ENCODE measurements around the gene DHRS9.

DNA sequence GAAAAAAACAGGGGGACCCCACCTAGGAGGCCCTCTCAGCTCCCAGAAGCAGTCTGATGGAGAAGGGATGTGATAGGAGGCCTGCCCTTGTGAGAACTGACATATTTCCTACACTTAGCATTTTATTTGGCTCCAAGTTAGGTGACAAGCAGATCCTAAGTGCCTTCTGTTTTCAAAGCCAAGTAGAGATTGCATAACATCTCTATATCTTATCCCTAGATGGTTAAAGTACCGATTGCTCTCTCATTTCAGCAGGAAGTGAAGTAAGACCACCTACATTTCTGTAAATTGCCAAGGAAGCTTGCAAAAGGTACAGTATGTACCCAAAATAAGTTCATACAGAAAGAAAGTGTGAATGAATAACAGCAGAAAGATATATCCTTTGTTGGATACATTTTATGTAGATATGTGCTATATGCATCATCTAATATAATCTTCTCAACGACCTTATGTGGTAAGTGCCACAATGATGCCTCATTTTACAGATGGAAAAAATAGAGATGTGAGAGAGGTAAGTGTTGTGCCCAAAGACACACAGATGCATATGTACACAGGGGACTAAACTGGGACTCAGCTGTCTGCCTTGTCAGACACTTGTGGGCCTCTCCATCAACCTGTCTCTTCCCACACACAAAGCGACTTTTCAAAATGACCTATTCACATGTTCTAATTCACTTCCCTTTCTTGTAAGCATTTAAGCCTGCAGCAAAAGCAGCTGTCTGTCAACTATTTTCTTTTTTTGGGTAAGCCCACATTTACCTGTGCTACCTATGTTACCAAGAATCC, 38.9 kb downstream of the DHRS9 start:
- TF ChIP-seq, protein P1, sequence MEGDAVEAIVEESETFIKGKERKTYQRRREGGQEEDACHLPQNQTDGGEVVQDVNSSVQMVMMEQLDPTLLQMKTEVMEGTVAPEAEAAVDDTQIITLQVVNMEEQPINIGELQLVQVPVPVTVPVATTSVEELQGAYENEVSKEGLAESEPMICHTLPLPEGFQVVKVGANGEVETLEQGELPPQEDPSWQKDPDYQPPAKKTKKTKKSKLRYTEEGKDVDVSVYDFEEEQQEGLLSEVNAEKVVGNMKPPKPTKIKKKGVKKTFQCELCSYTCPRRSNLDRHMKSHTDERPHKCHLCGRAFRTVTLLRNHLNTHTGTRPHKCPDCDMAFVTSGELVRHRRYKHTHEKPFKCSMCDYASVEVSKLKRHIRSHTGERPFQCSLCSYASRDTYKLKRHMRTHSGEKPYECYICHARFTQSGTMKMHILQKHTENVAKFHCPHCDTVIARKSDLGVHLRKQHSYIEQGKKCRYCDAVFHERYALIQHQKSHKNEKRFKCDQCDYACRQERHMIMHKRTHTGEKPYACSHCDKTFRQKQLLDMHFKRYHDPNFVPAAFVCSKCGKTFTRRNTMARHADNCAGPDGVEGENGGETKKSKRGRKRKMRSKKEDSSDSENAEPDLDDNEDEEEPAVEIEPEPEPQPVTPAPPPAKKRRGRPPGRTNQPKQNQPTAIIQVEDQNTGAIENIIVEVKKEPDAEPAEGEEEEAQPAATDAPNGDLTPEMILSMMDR (IDR thresholded peaks at IDR 0.05): no peak
- no peak for TF ChIP-seq POLR2A (IDR thresholded peaks at IDR 0.05)

All from esophagus squamous epithelium (tissue), 4 donors.